SW480 (cell line): ENCODE measurements around the gene ERRFI1.

Experiments
- DNase-seq: peaks from one replicate; pipeline ENCODE4 v3.0.0-alpha.2; 2016; ENCODE audit warnings: low spot score

Gene ERRFI1

DNA sequence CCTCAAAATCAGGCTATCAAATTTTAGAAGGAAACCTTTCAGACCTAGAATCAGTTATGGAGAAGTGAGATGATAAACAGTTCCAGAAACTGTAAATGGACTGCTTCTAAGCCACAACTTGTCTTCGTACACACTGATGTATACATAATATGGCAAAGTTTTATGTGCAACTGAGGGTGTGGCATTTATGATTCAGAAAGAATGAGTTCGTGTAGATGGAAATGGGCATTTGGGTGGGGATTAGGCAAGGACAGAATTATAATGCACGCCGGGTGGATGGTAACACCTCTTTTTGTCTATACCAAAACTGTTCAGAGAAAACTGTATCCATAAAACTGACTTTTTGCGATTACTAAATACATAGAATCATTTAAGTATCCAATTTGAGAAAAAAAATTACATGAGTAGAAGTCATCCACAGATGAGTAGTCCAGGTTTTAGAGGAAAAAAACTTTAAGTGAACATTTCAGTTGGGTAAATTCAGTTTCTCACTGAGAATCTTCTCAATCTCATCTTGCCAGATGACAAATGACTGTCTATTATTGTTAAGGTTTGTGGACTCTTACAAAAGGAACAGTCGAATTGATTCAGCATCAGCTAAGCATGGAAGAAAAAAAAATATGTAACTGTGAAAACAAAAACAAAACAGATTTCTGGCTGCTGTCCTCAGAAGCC lies 22.5 kb downstream of the ERRFI1 start:
- no peak for DNase-seq

- DNase-seq: no peak
Observed at GRCh38 chr1:8002921-8003320, 23.2 kb downstream of the ERRFI1 start.

- no peak for DNase-seq
Observed at GRCh38 chr1:8002329-8002910, 23.7 kb downstream of the ERRFI1 start.

GRCh38 chr1:7995437-7995836 lies 30.7 kb downstream of the ERRFI1 start:
- DNase-seq: no peak

GRCh38 chr1:7994827-7995226 lies 31.3 kb downstream of the ERRFI1 start:
- no peak for DNase-seq

GRCh38 chr1:7993593-7994479 lies 32.3 kb downstream of the ERRFI1 start:
- no peak for DNase-seq

GRCh38 chr1:7992885-7993284 lies 33.2 kb downstream of the ERRFI1 start:
- no peak for DNase-seq

- no peak for DNase-seq
Observed at GRCh38 chr1:7991504-7992440, 34.3 kb downstream of the ERRFI1 start.

- DNase-seq: no peak
Observed at GRCh38 chr1:7989762-7990428, 36.2 kb downstream of the ERRFI1 start.

GRCh38 chr1:7988576-7988975 lies 37.5 kb downstream of the ERRFI1 start:
- no peak for DNase-seq

DNA sequence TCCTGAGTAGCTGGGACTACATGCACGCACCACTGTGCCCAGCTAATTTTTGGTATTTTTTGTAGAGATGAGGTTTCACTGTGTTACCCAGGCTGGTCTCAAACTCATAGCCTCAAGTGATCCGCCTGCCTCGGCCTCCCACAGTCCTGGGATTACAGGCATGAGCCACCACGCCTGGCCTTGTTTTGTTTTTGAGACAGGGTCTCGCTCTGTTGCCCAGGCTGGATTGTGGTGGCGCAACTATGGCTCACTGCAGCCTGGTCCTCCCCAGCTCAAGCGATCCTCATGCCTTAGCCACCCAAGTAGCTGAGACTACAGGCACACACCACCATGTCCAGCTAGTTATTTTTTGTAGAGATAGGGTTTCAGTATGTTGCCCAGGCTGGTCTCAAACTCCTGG lies 38.6 kb downstream of the ERRFI1 start:
- DNase-seq: no peak

GRCh38 chr1:7985851-7986612 lies 40.1 kb downstream of the ERRFI1 start:
- DNase-seq: no peak

- DNase-seq: no peak
Observed at GRCh38 chr1:7984811-7985210, 41.3 kb downstream of the ERRFI1 start.

GRCh38 chr1:7983086-7983778 lies 42.9 kb downstream of the ERRFI1 start:
- DNase-seq: no peak

DNA sequence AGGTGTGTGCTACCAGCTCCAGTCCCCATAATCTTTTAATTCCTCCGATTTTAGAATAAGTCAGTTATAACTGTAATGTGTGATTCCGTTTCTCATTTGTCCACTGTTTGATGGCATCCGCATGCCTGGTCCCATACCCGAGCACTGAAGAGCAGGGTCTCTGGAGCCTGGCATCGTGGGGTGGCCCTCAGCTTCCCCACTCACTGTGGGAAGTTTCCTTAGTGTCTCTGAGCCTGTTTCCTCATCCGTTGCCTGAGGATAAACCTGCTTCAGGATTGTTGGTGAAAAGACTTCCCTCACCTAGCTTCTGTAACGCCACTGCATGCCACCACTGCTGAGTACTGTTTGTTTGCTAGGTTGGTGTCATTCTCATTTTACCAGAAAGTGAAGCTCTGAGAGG lies 45.1 kb downstream of the ERRFI1 start:
- DNase-seq: no peak

DNA sequence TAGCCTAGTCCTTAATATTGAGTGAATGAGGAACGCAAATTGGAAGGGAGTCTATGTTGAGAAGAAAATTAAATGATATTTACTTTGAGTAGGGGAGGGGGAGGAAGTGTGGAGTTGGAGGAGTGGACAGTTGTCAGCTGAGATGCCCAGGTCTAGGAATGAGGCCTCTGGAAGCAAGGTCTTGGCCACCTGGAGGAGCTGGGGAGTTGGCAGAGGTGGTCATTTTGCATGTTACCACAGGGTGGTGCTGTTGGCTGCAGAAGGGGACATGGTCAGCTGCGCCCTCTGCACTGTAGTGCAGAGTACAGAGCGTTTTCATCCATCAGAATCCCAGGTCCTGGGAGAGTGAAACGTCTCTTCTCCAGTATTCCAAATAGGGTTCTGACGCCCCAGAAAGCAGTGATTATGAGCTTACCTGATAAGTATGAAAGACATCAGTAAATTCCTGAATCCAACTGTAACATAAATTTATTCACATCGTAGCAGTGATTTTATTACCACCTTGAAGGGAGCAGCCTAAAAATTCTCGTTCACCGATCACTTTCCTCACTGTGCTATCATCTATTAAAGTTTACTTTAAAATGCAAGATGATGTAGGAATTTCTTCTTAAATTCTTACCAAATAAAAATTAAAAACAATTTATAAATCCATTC lies 50.8 kb downstream of the ERRFI1 start:
- peak; percentile 69 for DNase-seq

GRCh38 chr1:7973086-7973485 lies 53.0 kb downstream of the ERRFI1 start:
- no peak for DNase-seq

DNA sequence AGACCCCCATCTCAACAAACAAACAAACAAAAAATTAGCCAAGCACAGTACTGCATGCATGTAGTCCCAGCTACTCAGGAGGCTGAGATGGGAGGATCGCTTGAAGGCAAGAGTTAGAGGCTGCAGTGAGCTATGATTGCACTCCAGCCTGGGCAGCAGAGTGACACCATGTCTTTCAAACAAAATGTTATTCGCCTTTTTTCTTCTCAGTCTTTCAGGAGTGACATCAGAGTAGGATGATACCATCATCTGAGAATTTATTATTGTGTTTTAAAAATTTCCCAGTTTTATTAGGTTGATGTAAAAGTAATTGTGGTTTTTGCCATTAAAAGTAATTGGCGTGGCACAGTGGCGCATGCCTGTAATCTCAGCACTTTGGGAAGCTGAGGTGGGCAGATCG lies 53.8 kb downstream of the ERRFI1 start:
- no peak for DNase-seq

GRCh38 chr1:7971024-7971423 lies 55.1 kb downstream of the ERRFI1 start:
- no peak for DNase-seq

GRCh38 chr1:7970246-7970645 lies 55.9 kb downstream of the ERRFI1 start:
- DNase-seq: no peak
